Osteocyte (in vitro differentiated cells): ENCODE results near the gene SRC. TPM values are rescaled to one million over a fixed set of nuclear protein-coding genes. Genes with fewer than 3 reads are reported as not detected.
"Not testable (repeated sequence)": the region's sequence is repeated elsewhere in the genome, so short reads cannot be mapped to it uniquely, and the experiment has no call there.

ENCODE experiments used
- DNase-seq: peaks from one replicate; pipeline ENCODE4 v3.0.0; 2021; ENCODE audit warnings: mixed read lengths; ENCODE audit not compliant: unreplicated experiment; ENCODE audit errors: extremely low spot score
- H3K27ac Mint-ChIP-seq: one replicate; pipeline ENCODE4 v1.8.0; 2021; ENCODE audit warnings: mild to moderate bottlenecking, mixed read lengths; ENCODE audit not compliant: unreplicated experiment
- H3K27me3 Mint-ChIP-seq: one replicate; pipeline ENCODE4 v1.8.0; 2021; ENCODE audit warnings: mixed read lengths; ENCODE audit not compliant: unreplicated experiment
- H3K36me3 Mint-ChIP-seq: one replicate; pipeline ENCODE4 v1.8.0; 2021; ENCODE audit warnings: mixed read lengths; ENCODE audit not compliant: unreplicated experiment
- H3K4me1 Mint-ChIP-seq: one replicate; pipeline ENCODE4 v1.8.0; 2021; ENCODE audit warnings: mixed read lengths; ENCODE audit not compliant: unreplicated experiment
- H3K4me3 Mint-ChIP-seq: one replicate; pipeline ENCODE4 v1.8.0; 2021; ENCODE audit warnings: mild to moderate bottlenecking, moderate library complexity, mixed read lengths; ENCODE audit not compliant: unreplicated experiment
- H3K9me3 Mint-ChIP-seq: one replicate; pipeline ENCODE4 v1.8.0; 2021; ENCODE audit warnings: mixed read lengths; ENCODE audit not compliant: unreplicated experiment
- total RNA-seq: library from RNA; stranded (reverse); gene quantifications from 2 replicates; pipeline ENCODE4 v1.2.1, GENCODE V29; 2021
- TF ChIP-seq, protein P1 (sequence below): fragments of 200-600 bp; sonication (generic); IDR thresholded peaks from 2 replicates; pipeline ENCODE4 v1.5.0; 2021; ENCODE audit warnings: antibody characterized with exemption, mild to moderate bottlenecking, moderate library complexity

SRC gene
- total RNA-seq, 1 donor from 2014 or later, result 32.5 TPM

DNA sequence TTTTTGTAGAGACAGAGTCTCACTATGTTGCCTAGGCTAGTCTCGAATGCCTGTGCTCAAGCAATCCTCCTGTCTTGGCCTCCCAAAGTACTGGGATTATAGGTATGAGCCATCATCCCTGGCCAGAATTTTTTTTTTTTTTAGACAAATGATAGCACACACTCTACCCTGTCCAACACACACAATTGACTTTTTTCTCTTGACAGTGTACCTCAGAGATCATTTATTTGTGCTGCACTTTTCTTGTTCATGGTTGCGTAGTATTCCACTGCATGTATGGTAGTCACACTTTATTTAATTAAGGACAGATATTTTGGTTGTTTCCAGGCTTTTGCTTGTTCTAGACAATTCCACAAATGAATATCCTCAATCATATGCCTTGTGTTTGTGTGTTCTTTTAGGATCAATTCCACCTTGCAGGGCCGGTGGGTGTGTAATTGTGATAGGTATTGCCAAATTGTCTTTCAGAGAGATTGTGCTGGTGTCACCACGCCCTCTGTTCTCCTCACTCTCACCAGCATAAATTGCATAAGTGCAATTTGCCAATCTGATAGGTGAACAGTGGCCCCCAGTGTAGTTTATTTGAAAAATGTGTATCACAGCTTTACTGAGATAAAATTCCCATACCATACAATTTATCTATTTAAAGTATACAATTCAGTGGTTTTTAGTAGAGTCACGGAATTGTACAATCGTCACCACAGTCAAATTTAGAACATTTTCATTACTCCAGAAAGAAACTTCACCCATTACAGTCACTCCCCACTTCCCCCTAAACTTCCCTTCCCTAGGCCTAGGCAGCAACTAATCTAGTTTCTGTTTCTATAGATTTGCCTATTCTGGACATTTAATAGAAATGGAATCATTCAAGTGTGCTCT is 20.1 kb downstream of the SRC start:
- Mint-ChIP-seq H3K36me3 (peaks cover 17% of the 10 kb centered on the region), H3K4me1 (no peaks in the 10 kb centered on the region), H3K27me3 (no peaks in the 10 kb centered on the region), H3K9me3 (no peaks in the 10 kb centered on the region), H3K4me3 (no peak overlapping the region), H3K27ac (no peak overlapping the region)
- DNase-seq, result no peak
- TF ChIP-seq, protein P1, sequence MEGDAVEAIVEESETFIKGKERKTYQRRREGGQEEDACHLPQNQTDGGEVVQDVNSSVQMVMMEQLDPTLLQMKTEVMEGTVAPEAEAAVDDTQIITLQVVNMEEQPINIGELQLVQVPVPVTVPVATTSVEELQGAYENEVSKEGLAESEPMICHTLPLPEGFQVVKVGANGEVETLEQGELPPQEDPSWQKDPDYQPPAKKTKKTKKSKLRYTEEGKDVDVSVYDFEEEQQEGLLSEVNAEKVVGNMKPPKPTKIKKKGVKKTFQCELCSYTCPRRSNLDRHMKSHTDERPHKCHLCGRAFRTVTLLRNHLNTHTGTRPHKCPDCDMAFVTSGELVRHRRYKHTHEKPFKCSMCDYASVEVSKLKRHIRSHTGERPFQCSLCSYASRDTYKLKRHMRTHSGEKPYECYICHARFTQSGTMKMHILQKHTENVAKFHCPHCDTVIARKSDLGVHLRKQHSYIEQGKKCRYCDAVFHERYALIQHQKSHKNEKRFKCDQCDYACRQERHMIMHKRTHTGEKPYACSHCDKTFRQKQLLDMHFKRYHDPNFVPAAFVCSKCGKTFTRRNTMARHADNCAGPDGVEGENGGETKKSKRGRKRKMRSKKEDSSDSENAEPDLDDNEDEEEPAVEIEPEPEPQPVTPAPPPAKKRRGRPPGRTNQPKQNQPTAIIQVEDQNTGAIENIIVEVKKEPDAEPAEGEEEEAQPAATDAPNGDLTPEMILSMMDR, result no peak

DNA sequence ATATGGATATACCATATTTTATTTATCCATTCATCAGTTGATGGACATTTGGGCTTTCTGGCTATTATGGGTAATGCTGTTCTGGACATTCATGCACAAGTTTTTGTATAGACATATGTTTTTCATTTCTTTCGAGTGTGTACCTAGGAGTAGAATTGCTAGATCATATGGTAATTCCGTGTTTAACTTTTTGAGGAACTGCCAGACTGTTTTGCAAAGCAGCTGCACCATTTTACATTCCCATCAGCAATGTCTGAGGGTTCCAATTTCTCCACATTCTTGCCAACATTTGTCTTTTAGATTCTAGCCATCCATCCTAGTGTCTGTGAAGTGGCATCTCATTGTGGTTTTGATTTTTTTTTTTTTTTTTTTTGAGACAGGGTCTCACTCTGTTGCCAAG is 20.8 kb downstream of the SRC start:
- no peak for DNase-seq
- no peak overlapping the region for H3K27ac Mint-ChIP-seq
- peaks cover 3% of the 10 kb centered on the region for H3K4me1 Mint-ChIP-seq
- no peaks in the 10 kb centered on the region for H3K9me3 Mint-ChIP-seq
- no peak overlapping the region for H3K4me3 Mint-ChIP-seq
- peaks cover 17% of the 10 kb centered on the region for H3K36me3 Mint-ChIP-seq
- TF ChIP-seq, protein P1, result no peak
- no peaks in the 10 kb centered on the region for H3K27me3 Mint-ChIP-seq

DNA sequence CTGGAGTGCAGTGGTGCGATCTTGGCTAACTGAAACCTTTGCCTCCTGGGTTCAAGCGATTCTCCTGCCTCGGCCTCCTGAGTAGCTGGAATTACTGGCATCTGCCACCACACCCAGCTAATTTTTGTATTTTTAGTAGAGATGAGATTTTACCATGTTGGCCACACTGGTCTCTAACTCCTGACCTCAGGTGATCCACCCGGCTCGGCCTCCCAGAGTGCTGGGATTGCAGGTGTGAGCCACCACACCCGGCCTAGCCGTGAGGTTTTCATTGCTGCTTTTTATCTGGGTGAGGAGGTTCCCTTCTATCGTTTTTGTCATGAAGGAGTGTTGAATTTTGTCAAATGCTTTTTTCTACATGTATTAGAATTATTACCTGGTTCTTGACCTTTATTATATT is 23.9 kb downstream of the SRC start:
- no peak overlapping the region for H3K27ac Mint-ChIP-seq
- no peaks in the 10 kb centered on the region for H3K27me3 Mint-ChIP-seq
- TF ChIP-seq, protein P1, result no peak
- H3K9me3 Mint-ChIP-seq, result no peaks in the 10 kb centered on the region
- DNase-seq, result no peak
- no peak overlapping the region for H3K4me3 Mint-ChIP-seq
- peaks cover 19% of the 10 kb centered on the region for H3K36me3 Mint-ChIP-seq
- peaks cover 3% of the 10 kb centered on the region for H3K4me1 Mint-ChIP-seq

DNA sequence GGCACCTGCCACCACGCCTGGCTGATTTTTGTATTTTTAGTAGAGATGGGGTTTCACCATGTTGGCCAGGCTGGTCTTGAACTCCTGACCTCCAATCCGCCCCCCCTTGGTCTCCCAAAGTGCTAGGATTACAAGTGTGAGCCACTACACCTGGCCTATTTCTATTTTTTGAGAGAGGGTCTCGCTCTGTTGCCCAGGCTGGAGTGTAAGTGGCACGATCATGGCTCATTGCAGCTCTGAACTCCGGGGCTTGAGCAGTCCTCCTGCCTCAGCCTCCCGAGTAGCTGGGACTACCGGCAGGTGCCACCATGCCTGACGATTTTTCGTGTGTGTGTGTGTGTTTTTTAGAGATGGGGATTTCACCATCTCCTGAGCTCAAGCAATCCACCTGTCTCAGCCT is 25.9 kb downstream of the SRC start:
- not testable (repeated sequence) for H3K36me3 Mint-ChIP-seq, H3K4me3 Mint-ChIP-seq, H3K9me3 Mint-ChIP-seq, H3K27me3 Mint-ChIP-seq, DNase-seq, H3K4me1 Mint-ChIP-seq, H3K27ac Mint-ChIP-seq

DNA sequence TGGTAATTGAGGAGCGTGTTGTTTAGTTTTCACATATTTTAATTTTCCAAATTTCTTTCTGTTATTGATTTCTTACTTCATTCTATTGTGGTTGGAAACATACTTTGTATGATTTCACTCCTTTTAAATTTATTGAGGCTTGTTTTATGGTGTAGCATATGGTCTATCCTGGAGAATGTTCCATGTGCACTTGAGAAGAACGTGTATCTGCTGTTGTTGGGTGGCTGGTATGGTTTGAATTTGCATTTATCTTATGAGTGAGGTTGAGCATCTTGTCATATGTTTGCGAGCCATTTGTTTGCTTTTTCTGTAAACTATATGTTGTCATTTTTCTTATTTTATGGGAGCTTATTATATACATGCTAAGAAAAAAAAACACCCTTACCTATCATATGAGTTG is 26.5 kb downstream of the SRC start:
- no peaks in the 10 kb centered on the region for H3K27me3 Mint-ChIP-seq
- H3K4me3 Mint-ChIP-seq, result no peak overlapping the region
- TF ChIP-seq, protein P1, result no peak
- peaks cover 4% of the 10 kb centered on the region for H3K36me3 Mint-ChIP-seq
- H3K27ac Mint-ChIP-seq, result no peak overlapping the region
- H3K4me1 Mint-ChIP-seq, result peaks cover 3% of the 10 kb centered on the region
- DNase-seq, result no peak
- no peaks in the 10 kb centered on the region for H3K9me3 Mint-ChIP-seq
